ENCODE data around the gene PDLIM1. TPM values are rescaled to one million over a fixed set of nuclear protein-coding genes. Genes with fewer than 3 reads are reported as not detected.

PDLIM1 gene
- total and polyA plus RNA-seq, 2 of the 13 experiments (the other 11 are each of a cell fraction or from before 2014, with no cell fraction given) = 119 to 123 TPM

DNA sequence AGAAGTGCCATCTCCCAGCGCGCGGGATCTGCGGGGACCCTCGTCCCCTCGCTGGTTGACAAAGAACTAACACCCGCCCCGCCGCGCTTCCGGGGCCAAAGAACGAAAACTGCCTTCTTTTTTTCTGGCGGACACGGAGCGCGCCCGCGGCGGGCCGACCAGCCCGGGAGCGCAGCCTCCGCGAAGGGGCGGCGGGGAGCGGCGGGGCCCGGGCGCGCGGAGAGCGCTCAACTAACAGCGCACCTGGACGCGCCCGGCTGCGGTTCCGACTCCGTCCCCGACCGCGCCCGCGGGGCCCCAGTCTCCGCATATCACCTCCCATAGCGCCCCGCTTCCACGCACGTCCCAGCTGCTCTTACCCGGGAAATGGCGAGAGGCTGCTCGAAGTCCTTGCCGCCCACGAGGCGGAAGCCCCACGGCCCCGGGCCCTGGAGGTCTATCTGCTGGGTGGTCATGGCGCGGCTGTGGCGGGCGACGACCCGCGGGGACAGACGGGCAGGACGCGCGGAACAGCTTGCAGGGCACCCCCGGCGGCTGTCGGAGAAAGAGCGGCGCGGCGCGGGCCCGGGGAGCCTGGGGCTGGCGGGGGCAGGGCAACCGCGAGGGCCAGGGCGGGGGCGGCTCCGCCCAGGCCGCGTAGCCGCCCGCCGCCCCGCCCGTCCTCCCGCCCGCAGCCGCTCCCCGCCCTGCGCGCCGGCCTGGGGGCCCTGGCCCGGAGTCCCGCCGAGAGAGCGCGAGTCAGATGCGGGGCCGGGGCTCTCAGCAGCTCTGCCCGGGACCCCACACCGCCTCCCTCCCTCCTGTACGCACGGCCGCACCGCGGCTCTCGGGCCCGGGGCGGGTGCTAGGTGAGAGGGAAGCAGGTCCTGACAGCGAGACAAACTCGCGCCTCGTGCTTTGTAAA is at the start of gene PDLIM1 (continued):
- TF ChIP-seq, protein P1, sequence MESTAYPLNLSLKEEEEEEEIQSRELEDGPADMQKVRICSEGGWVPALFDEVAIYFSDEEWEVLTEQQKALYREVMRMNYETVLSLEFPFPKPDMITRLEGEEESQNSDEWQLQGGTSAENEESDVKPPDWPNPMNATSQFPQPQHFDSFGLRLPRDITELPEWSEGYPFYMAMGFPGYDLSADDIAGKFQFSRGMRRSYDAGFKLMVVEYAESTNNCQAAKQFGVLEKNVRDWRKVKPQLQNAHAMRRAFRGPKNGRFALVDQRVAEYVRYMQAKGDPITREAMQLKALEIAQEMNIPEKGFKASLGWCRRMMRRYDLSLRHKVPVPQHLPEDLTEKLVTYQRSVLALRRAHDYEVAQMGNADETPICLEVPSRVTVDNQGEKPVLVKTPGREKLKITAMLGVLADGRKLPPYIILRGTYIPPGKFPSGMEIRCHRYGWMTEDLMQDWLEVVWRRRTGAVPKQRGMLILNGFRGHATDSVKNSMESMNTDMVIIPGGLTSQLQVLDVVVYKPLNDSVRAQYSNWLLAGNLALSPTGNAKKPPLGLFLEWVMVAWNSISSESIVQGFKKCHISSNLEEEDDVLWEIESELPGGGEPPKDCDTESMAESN (CRISPR knock-in tag; conservative IDR thresholded peaks at IDR 0.05) = peak; percentile 62
- TF ChIP-seq DR1 (CRISPR knock-in tag; IDR thresholded peaks at IDR 0.05) (peak; percentile 70), ZNF33B (CRISPR knock-in tag; IDR thresholded peaks at IDR 0.05) (peak; percentile 72; the same call in 1 of the 2 replicates), ZNF562 (CRISPR knock-in tag; IDR thresholded peaks at IDR 0.05; ENCODE audit: borderline replicate concordance) (no peak), RFX5 (IDR thresholded peaks at IDR 0.05; ENCODE audit: low read depth, low read length) (no peak), CHCHD3 (CRISPR knock-in tag; IDR thresholded peaks at IDR 0.05) (no peak), ARID2 (CRISPR knock-in tag; IDR thresholded peaks at IDR 0.05; ENCODE audit: borderline replicate concordance) (no peak), RELA (CRISPR knock-in tag; IDR thresholded peaks at IDR 0.05) (no peak), GATAD2A (CRISPR knock-in tag; IDR thresholded peaks at IDR 0.05) (no peak), ZNF850 (CRISPR knock-in tag; conservative IDR thresholded peaks at IDR 0.05) (no peak), FOXA3 (CRISPR knock-in tag; IDR thresholded peaks at IDR 0.05) (no peak), PAWR (CRISPR knock-in tag; IDR thresholded peaks at IDR 0.05; ENCODE audit: borderline replicate concordance) (no peak), SP4 (CRISPR knock-in tag; IDR thresholded peaks at IDR 0.05) (peak; percentile 48; the same call in 1 of the 2 replicates), ONECUT2 (CRISPR knock-in tag; IDR thresholded peaks at IDR 0.05) (no peak), PPARG (CRISPR knock-in tag; conservative IDR thresholded peaks at IDR 0.05) (no peak), ZNF205 (CRISPR knock-in tag; IDR thresholded peaks at IDR 0.05) (no peak), ZNF839 (CRISPR knock-in tag; IDR thresholded peaks at IDR 0.05; ENCODE audit: borderline replicate concordance) (no peak), ZNF232 (CRISPR knock-in tag; IDR thresholded peaks at IDR 0.05; ENCODE audit: borderline replicate concordance) (no peak)
- TF ChIP-seq, protein P2, sequence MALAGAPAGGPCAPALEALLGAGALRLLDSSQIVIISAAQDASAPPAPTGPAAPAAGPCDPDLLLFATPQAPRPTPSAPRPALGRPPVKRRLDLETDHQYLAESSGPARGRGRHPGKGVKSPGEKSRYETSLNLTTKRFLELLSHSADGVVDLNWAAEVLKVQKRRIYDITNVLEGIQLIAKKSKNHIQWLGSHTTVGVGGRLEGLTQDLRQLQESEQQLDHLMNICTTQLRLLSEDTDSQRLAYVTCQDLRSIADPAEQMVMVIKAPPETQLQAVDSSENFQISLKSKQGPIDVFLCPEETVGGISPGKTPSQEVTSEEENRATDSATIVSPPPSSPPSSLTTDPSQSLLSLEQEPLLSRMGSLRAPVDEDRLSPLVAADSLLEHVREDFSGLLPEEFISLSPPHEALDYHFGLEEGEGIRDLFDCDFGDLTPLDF (CRISPR knock-in tag; IDR thresholded peaks at IDR 0.05) = no peak; the same call in 1 of the 2 replicates
- TF ChIP-seq, protein P3, sequence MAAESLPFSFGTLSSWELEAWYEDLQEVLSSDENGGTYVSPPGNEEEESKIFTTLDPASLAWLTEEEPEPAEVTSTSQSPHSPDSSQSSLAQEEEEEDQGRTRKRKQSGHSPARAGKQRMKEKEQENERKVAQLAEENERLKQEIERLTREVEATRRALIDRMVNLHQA (CRISPR knock-in tag; IDR thresholded peaks at IDR 0.05) = no peak
- TF ChIP-seq, protein P4, sequence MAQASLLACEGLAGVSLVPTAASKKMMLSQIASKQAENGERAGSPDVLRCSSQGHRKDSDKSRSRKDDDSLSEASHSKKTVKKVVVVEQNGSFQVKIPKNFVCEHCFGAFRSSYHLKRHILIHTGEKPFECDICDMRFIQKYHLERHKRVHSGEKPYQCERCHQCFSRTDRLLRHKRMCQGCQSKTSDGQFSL (CRISPR knock-in tag; IDR thresholded peaks at IDR 0.05) = peak; percentile 14; the same call in 1 of the 2 replicates
- TF ChIP-seq, protein P5, sequence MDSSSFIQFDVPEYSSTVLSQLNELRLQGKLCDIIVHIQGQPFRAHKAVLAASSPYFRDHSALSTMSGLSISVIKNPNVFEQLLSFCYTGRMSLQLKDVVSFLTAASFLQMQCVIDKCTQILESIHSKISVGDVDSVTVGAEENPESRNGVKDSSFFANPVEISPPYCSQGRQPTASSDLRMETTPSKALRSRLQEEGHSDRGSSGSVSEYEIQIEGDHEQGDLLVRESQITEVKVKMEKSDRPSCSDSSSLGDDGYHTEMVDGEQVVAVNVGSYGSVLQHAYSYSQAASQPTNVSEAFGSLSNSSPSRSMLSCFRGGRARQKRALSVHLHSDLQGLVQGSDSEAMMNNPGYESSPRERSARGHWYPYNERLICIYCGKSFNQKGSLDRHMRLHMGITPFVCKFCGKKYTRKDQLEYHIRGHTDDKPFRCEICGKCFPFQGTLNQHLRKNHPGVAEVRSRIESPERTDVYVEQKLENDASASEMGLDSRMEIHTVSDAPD (CRISPR knock-in tag; IDR thresholded peaks at IDR 0.05) = no peak
